Activated CD8-positive, alpha-beta memory T cell treated with anti-CD3 and anti-CD28 coated beads, Interleukin-2, amount 50 U/mL, for 24 hours (primary cell): ENCODE results near the gene CBL.

Experiments used
- DNase-seq: peaks from one replicate; pipeline ENCODE4 v3.0.0-alpha.2; 2020; ENCODE audit errors: extremely low read depth

CBL gene

DNA sequence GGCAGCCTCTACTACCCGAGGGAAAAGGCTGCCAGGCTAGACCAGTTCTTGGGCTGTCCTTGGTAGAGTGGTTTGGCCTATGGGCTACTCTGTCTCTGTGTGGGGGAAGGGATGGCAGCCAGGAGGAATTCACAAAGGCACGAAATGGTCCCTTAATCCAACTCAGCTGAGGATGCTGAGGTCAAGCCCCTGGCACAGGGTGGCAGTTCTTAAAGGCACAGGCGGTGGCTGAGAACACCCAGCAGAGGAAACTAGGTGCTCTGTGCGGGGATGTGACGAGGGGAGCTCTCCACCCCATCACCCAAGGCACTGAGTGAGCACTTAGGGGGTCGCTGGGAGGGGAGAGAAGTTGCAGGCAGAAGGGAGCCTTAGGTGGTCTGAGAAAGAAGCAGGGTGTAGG lies 140.5 kb downstream of the CBL start, which contains the start of gene MFRP:
Gene MFRP, minus strand, starts transcription at position 101 of the 400 bp plus-strand sequence. CDS start 192 bp downstream, outside the sequence.
- DNase-seq = no peak

DNA sequence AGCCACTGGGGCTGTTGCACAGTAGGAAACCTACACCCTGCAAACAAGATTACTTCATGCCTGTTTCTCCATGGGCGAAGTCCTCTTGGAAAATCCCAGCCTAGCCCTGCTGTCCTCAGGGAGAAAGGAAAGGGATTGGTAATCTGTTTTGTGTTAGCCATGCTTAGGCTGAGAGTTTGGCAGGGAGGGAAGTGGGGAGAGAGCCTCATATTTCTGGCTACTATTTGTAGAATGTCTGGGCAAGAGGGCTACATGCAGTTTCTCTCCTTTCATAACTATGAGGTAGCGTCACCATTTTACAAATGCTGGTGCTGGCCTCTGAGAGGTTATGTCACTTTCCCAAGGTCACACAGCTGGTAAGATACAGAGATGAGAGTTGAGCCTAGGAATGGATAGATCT lies 141.1 kb downstream of the CBL start:
- DNase-seq = no peak

DNA sequence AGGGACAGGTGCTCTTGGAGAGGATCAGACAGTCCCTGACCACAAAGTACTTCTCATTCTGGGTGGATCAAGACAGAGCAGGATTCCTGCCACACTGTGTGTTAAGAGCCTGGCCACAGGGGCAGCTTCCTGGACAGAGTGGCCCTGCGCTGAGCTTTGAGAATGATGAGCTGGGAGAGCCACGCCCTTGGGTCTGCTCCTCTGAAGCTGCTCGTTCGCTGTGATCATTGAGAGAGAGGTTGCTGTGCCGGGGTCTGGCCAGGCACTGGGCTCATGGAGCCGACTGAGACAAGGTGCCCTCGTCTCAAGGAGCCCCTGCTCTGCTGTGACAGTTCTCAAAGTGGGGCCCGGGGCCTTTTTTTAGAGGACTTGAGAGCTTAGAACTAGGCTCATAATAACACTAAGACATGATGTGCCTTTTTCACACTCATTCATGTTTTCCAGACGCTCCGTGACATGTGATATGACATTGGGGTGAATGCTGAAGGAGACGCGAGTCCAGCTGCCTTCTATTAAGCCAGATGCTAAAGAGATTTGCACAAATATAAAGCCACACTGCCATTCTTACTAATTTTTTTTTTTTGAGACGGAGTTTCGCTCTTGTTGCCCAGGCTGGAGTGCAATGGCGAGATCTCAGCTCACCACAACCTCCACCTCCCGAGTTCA lies 141.9 kb downstream of the CBL start:
- no peak for DNase-seq

DNA sequence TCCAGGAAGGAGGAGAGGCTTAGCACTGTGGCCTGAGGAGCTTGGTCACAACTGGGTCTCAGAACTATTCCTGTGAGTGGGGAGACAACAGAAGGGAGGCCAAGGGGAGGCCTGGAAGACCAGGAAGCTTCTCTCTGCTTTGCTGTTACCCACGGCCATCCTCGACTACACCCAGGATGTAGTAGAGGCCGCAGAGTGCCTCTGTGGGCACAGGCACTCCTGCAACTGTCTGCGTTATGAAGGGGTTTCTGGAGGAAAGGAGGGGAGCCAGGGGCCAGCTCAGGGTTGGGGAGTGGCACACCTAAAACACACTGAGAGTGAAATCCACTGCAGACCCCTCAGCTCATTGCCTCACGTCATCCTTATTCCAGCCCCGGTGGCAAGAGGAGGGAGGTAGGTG lies 144.2 kb downstream of the CBL start:
- DNase-seq = no peak

DNA sequence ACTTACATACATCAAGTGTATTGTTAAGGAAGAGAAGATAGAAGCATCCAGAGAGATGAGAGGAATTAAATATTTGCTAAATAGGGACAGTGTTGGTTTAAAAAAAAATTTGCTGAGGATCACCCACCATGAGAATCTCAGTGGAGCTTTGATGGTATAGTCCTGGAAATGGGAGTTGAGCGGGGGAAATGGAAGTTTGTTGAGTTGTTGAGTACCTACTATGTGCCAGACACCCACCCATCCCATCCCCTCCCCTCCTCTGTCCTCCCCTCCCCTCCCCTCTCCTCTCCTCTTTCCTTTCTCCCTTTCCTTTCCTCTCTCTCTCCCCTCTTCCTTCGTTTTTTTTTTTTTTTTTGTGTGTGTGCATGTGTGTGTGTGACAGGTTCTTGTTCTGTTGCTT lies 145.1 kb downstream of the CBL start:
- no peak for DNase-seq

DNA sequence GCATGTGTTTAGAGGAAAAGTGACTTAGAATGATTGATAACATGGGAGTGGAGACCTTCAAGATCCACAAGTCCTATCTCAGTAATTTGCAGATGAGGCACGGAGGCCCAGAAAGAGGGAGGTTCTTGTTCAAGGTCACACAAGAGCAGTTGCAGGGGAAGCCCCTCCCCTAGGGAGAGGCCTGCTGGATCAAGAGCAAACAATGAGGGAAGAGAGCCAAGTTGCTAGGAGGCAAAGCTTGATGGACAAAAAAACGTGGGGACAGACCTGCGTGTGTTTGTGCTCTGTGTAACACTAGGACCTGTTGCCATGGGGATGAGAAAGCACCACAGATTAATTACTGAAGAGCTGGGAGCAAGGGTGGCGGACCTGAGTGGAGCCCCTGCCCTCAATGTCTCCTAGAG lies 146.7 kb downstream of the CBL start:
- DNase-seq = no peak

DNA sequence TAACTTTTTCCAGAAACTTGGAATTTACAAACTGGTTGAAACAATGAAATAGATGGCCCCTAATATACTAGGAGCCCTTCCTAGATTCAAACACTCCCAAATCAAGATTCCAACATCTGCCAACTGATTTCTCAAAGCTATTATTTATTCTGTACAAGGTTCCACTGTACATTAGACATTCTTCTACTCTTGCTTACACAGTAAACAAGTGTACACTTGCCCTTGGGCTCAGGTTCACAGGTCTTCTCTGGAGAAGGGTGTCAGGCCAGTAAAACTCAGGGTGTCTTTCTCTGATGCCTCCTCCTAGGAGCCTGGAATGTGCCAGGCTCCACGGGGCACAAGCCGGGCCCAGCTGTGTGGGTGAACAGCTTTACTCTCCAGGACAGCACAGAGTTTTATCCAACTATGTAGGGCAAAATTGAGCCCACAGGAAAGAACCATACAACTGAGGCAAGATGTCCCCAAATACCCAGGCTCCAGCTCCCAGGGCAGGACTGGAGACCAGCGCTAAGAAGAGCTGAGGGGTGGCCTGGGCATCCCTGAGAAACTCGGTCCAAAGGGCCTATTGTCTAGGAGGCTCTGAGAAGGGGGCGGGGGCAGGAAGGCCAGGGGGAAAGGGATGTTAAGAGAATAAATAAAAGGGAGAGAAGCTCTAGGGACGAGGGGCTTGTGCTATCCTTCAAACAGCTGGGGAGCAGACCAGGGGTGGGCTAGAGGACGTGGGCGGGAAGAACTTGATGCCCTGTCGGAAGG lies 149.1 kb downstream of the CBL start:
- no peak for DNase-seq

DNA sequence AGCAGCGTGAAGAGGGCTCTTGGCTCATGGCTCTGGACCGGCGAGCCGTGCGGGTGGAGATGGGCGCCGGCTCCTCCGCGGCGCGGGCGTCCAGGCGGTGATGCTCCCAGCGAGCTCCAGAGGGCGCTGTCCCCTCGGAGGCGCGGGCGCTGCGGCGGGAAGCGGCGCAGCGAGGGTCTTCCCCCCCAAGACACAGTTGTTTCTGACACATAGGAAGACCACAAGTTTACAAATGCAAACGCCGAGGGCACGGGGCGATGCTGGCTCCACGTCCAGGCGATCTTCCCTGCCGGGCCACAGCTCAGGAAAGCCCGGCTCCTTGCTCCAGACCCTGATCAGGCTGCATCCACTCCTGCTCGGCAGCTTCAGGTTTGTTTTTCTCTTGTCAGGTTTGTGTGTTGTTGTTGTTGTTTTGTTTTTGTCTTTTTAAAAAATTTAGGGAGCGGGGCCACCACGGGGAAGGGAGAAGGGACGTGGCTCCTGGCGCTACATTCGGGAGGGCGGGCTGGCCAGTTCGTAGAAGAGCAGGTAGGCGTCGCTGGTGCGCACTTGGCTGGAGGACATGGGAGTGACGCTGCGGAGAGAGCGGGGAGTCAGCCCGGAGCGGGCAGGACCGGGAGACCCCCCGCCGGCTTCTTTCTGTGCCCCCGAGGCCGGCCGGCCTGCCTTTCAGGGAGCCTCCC lies 150.4 kb downstream of the CBL start:
- peak; percentile 17 for DNase-seq

DNA sequence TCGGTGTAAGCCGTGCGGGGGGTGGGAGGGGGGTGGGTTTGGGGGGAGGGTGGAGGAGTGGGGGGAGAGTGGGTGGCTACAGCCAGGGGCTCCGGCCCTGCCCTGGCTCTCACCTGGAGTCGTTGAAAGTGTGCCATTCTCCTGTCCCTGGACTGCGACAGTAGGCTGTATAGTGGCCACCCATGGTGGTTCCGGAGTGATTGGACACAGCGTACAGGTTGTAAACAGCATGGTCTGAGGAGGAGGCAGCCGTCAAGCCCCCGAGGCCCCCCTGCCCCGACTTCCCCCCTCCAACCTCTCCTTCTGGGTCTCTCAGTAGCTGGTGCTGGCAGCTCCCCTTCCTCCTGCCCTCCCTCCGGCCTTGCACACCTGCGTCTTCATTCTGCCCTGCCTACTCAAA lies 150.9 kb downstream of the CBL start:
- DNase-seq = no peak
